ENCODE data around the gene MPIG6B.

MPIG6B gene

GRCh38 chr6:31723245-31723979, at the start of gene MPIG6B:
Gene MPIG6B (plus strand): TSS chr6:31723373. CDS start chr6:31723384, 11 bp downstream.
- no peak for DNase-seq (ENCODE audit: low spot score)

GRCh38 chr6:31676322-31676903, 46.8 kb upstream of the MPIG6B start:
- DNase-seq (ENCODE audit: low spot score) = no peak

GRCh38 chr6:31676904-31677303, 46.3 kb upstream of the MPIG6B start:
- no peak for DNase-seq (ENCODE audit: low spot score)

GRCh38 chr6:31677955-31678354, 45.2 kb upstream of the MPIG6B start:
- DNase-seq (ENCODE audit: low spot score) = no peak

- peak; percentile 80 for DNase-seq (ENCODE audit: low spot score)
These were observed 42.7 kb upstream of the MPIG6B start, which contains the start of gene LY6G5C for GRCh38 chr6:31680226-31681134. Gene LY6G5C (minus strand): TSS chr6:31681067. CDS start chr6:31680373, 694 bp downstream.

- no peak for DNase-seq (ENCODE audit: low spot score)
These were observed 42.0 kb upstream of the MPIG6B start for GRCh38 chr6:31681135-31681671.

- DNase-seq (ENCODE audit: low spot score) = no peak
These were observed 39.6 kb upstream of the MPIG6B start for GRCh38 chr6:31683591-31683990.

GRCh38 chr6:31686483-31686882, 36.7 kb upstream of the MPIG6B start:
- DNase-seq (ENCODE audit: low spot score) = peak; percentile 31

GRCh38 chr6:31687321-31687720, 35.9 kb upstream of the MPIG6B start:
- no peak for DNase-seq (ENCODE audit: low spot score)

GRCh38 chr6:31687860-31688693, 35.1 kb upstream of the MPIG6B start:
- no peak for DNase-seq (ENCODE audit: low spot score)

GRCh38 chr6:31689249-31690110, 33.7 kb upstream of the MPIG6B start:
- peak; percentile 23 for DNase-seq (ENCODE audit: low spot score)

GRCh38 chr6:31690231-31691077, 32.7 kb upstream of the MPIG6B start:
- DNase-seq (ENCODE audit: low spot score) = peak; percentile 27

- DNase-seq (ENCODE audit: low spot score) = no peak
These were observed 32.1 kb upstream of the MPIG6B start for GRCh38 chr6:31691078-31691463.

GRCh38 chr6:31691564-31692108, 31.5 kb upstream of the MPIG6B start:
- DNase-seq (ENCODE audit: low spot score) = no peak

- no peak for DNase-seq (ENCODE audit: low spot score)
These were observed 30.8 kb upstream of the MPIG6B start for GRCh38 chr6:31692353-31692752.

GRCh38 chr6:31692886-31693285, 30.3 kb upstream of the MPIG6B start:
- no peak for DNase-seq (ENCODE audit: low spot score)

- DNase-seq (ENCODE audit: low spot score) = no peak
These were observed 29.6 kb upstream of the MPIG6B start for GRCh38 chr6:31693535-31693934.

- no peak for DNase-seq (ENCODE audit: low spot score)
These were observed 25.6 kb upstream of the MPIG6B start for GRCh38 chr6:31697555-31697954.

- no peak for DNase-seq (ENCODE audit: low spot score)
These were observed 22.3 kb upstream of the MPIG6B start for GRCh38 chr6:31700740-31701401.
